ENCODE data around the gene NOM1.

DNA sequence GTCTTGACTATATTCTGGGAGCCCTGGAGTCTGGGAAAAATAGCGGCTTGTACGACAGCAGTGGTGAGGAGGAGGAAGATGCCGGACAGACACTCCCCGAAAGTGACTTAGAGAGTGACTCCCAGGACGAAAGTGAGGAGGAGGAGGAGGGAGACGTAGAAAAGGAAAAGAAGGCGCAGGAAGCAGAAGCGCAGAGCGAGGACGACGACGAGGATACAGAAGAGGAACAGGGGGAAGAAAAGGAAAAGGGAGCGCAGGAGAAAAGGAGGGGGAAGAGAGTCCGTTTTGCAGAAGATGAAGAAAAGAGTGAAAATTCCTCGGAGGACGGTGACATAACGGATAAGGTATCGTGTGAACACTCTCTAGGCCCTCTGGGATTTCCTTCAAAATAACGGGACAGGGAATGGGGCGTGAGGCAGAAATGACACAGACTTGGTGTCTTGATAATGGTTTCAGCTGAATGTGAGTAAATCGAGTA, 908 bp downstream of the NOM1 start:
- TF ChIP-seq, protein P1, sequence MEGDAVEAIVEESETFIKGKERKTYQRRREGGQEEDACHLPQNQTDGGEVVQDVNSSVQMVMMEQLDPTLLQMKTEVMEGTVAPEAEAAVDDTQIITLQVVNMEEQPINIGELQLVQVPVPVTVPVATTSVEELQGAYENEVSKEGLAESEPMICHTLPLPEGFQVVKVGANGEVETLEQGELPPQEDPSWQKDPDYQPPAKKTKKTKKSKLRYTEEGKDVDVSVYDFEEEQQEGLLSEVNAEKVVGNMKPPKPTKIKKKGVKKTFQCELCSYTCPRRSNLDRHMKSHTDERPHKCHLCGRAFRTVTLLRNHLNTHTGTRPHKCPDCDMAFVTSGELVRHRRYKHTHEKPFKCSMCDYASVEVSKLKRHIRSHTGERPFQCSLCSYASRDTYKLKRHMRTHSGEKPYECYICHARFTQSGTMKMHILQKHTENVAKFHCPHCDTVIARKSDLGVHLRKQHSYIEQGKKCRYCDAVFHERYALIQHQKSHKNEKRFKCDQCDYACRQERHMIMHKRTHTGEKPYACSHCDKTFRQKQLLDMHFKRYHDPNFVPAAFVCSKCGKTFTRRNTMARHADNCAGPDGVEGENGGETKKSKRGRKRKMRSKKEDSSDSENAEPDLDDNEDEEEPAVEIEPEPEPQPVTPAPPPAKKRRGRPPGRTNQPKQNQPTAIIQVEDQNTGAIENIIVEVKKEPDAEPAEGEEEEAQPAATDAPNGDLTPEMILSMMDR (IDR thresholded peaks at IDR 0.05): no peak
- TF ChIP-seq POLR2AphosphoS5 (IDR thresholded peaks at IDR 0.05): no peak

Measured in esophagus muscularis mucosa (tissue), 3 donors.